CD4-positive, alpha-beta T cell (primary cell): ENCODE data around the gene MITF. TPM values are rescaled to one million over a fixed set of nuclear protein-coding genes. Genes with fewer than 3 reads are reported as not detected.

Experiments
- ATAC-seq: fragments of 200-7000 bp; cut with Tn5 transposase; one replicate; pipeline ENCODE4 v1.10.0; 2022; ENCODE audit warnings: mild to moderate bottlenecking; ENCODE audit not compliant: poor library complexity
- CTCF ChIA-PET: fragments of 350-600 bp; sonication (Branson Sonifier 250); formaldehyde crosslinking; loops from one replicate; lab custom pipeline; 2021; ENCODE audit warnings: antibody characterized with exemption, inconsistent platforms; lab: Charles Lee
- POLR2A ChIA-PET: fragments of 350-600 bp; sonication (Branson Sonifier 250); formaldehyde crosslinking; loops from one replicate; lab custom pipeline; 2021; ENCODE audit warnings: antibody characterized with exemption, inconsistent platforms; lab: Charles Lee
- DNase-seq, 14 experiments: peaks; one replicate each; pipeline ENCODE4 v3.0.0-alpha.2; 2013 to 2020; ENCODE audit warnings: mixed read lengths in 2 of 14
- H3K27ac ChIP-seq, 2 donors: one replicate each; pipeline versions ENCODE4 v1.5.1 to v1.7.0; 2013; ENCODE audit warnings: low read length in 2 of 2, low read depth in 1 of 2, mild to moderate bottlenecking in 1 of 2
- H3K27me3 ChIP-seq, 2 experiments: 1 replicate in 1 of 2; 2 replicates in 1 of 2; pipeline versions ENCODE4 v1.6.1 to v1.7.0; 2013; ENCODE audit warnings: low read length in 2 of 2, control low read depth in 1 of 2, mild to moderate bottlenecking in 1 of 2, moderate library complexity in 1 of 2; ENCODE audit not compliant: insufficient read depth in 2 of 2, control insufficient read depth in 1 of 2
- H3K36me3 ChIP-seq: one replicate; pipeline ENCODE4 v1.6.1; 2013; ENCODE audit warnings: low read length, control low read depth; ENCODE audit not compliant: insufficient read depth
- H3K4me1 ChIP-seq: one replicate; pipeline ENCODE4 v1.6.1; 2013; ENCODE audit warnings: low read length, control low read depth; ENCODE audit not compliant: insufficient read depth
- H3K4me3 ChIP-seq: one replicate; pipeline ENCODE4 v1.5.1; 2013; ENCODE audit warnings: mild to moderate bottlenecking, low read length, moderate library complexity
- H3K9me3 ChIP-seq, 2 experiments: 1 replicate in 1 of 2; 2 replicates in 1 of 2; pipeline versions ENCODE4 v1.6.1 to v1.7.0; 2013; ENCODE audit warnings: low read length in 2 of 2, mild to moderate bottlenecking in 2 of 2, control low read depth in 1 of 2, moderate library complexity in 1 of 2; ENCODE audit not compliant: control insufficient read depth in 1 of 2, insufficient read depth in 1 of 2
- H3K27ac Mint-ChIP-seq: one replicate; pipeline ENCODE4 v1.8.0; 2020; ENCODE audit warnings: mixed read lengths
- H3K27me3 Mint-ChIP-seq: one replicate; pipeline ENCODE4 v1.8.0; 2021; ENCODE audit warnings: mixed read lengths
- H3K36me3 Mint-ChIP-seq: one replicate; pipeline ENCODE4 v1.8.0; 2021; ENCODE audit warnings: low read depth, mixed read lengths
- H3K4me1 Mint-ChIP-seq: one replicate; pipeline ENCODE4 v1.8.0; 2021; ENCODE audit warnings: low read depth, mixed read lengths
- H3K4me3 Mint-ChIP-seq: one replicate; pipeline ENCODE4 v1.8.0; 2020; ENCODE audit warnings: mild to moderate bottlenecking, mixed read lengths
- H3K9me3 Mint-ChIP-seq: one replicate; pipeline ENCODE4 v1.8.0; 2020; ENCODE audit warnings: mixed read lengths
- intact Hi-C, 2 experiments: fragments of 100-400 bp; cut with DNase I in 1 of 2; cut with micrococcal nuclease in 1 of 2; formaldehyde crosslinking; loops; one replicate each; pipeline versions ENCODE4 v1.15.1 to v1.9.0; 2023 to 2025; cut with DNase I, micrococcal nuclease
- total RNA-seq, 174 experiments: library from RNA in 2 of 174; stranded (reverse) in 2 of 174; gene quantifications; one replicate each; pipeline ENCODE4 v1.2.3 and lab custom pipeline; 2021 to 2026
- TF ChIP-seq, protein P1 (sequence below): fragments of 200-600 bp; IDR thresholded peaks from one replicate; pipeline ENCODE4 v1.8.0; 2022; ENCODE audit warnings: antibody characterized with exemption, mild to moderate bottlenecking

MITF gene
- total RNA-seq, 2 experiments from 2014 or later: not detected

DNA sequence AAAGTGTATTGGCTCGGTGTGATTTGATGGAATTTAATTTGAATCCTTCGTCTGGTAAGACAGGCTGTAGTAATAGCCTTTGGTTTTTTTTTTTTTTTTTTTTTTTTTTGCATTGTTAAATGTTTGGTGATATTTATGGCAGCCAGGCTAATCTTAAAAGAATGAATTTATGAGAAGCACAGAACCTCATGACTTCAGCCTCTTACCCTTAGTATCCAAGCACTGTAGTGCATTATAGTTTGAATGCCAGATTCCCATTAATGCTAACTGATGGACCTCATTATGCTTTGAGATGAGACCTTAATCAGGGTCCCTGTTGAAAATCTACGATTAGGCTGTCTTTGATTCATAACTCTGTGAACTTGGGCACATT, 149.7 kb downstream of the MITF start:
- Mint-ChIP-seq H3K9me3 (no peaks in the 10 kb centered on the region), H3K27ac (no peak overlapping the region), H3K4me3 (no peak overlapping the region), H3K4me1 (no peaks in the 10 kb centered on the region), H3K36me3 (no peaks in the 10 kb centered on the region), H3K27me3 (peaks cover 3% of the 10 kb centered on the region)
- no peak for DNase-seq
- TF ChIP-seq, protein P1, sequence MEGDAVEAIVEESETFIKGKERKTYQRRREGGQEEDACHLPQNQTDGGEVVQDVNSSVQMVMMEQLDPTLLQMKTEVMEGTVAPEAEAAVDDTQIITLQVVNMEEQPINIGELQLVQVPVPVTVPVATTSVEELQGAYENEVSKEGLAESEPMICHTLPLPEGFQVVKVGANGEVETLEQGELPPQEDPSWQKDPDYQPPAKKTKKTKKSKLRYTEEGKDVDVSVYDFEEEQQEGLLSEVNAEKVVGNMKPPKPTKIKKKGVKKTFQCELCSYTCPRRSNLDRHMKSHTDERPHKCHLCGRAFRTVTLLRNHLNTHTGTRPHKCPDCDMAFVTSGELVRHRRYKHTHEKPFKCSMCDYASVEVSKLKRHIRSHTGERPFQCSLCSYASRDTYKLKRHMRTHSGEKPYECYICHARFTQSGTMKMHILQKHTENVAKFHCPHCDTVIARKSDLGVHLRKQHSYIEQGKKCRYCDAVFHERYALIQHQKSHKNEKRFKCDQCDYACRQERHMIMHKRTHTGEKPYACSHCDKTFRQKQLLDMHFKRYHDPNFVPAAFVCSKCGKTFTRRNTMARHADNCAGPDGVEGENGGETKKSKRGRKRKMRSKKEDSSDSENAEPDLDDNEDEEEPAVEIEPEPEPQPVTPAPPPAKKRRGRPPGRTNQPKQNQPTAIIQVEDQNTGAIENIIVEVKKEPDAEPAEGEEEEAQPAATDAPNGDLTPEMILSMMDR: no peak
- no peak for ATAC-seq
- Histone ChIP-seq H3K4me3 (no peak overlapping the region), H3K36me3 (no peaks in the 10 kb centered on the region), H3K27ac (no peak overlapping the region), H3K9me3 (no peaks in the 10 kb centered on the region), H3K4me1 (no peaks in the 10 kb centered on the region), H3K27me3 (no peaks in the 10 kb centered on the region)
- ChIA-PET CTCF (no interaction called here), POLR2A (no interaction called here)
- intact Hi-C loops: no loop called here

DNA sequence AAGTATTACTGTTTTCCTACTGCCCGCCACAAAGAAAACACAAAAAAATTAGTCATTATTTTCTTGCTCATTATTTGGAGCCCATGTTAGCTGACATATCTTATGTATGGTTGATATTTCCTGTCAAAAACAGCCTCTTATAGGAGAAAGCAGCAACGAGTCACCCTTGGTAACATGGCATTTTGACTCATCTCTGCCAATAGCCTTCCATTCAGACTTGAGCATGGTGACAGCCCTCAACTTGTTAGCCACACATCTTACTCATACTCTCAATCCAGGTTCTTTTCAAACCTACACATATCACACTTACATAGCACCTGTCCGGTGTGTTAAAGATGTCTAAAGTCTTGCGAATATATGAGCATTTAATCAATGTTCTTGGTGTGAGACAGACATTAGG, 150.8 kb downstream of the MITF start:
- DNase-seq (no peak), ATAC-seq (no peak)
- no peaks in the 10 kb centered on the region for H3K27me3 ChIP-seq
- CTCF ChIA-PET: no interaction called here
- TF ChIP-seq, protein P1: no peak
- no peak overlapping the region for H3K4me3 ChIP-seq
- H3K4me1 Mint-ChIP-seq: no peaks in the 10 kb centered on the region
- H3K9me3 Mint-ChIP-seq: no peaks in the 10 kb centered on the region
- intact Hi-C loops: no loop called here
- no peak overlapping the region for H3K27ac Mint-ChIP-seq
- H3K36me3 ChIP-seq: no peaks in the 10 kb centered on the region
- no peaks in the 10 kb centered on the region for H3K36me3 Mint-ChIP-seq
- POLR2A ChIA-PET: no interaction called here
- H3K27me3 Mint-ChIP-seq: peaks cover 3% of the 10 kb centered on the region
- no peak overlapping the region for H3K27ac ChIP-seq
- H3K9me3 ChIP-seq: no peaks in the 10 kb centered on the region
- no peaks in the 10 kb centered on the region for H3K4me1 ChIP-seq
- H3K4me3 Mint-ChIP-seq: no peak overlapping the region

DNA sequence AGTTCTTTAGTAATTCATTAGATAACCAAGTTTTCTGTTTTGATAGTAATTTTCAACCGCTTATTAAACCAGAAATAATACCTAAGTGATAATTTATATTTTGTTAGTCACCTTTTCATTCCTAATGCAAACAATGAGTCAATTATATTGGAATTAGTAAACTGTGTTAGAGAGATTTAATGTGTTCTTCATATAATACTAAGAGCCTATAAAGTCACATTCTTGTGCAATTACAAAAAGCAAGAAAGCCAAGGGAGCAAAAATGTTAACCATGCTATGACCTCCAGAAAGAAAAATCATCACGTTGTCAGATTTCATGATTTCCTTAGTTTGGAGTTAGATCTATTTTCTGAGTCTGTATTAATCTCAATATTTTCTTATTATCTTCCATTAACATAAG, 151.4 kb downstream of the MITF start:
- no peak for ATAC-seq
- DNase-seq: no peak
- H3K27ac Mint-ChIP-seq: no peak overlapping the region
- Histone ChIP-seq H3K36me3 (no peaks in the 10 kb centered on the region), H3K4me1 (no peaks in the 10 kb centered on the region), H3K4me3 (no peak overlapping the region), H3K27me3 (no peaks in the 10 kb centered on the region), H3K9me3 (no peaks in the 10 kb centered on the region), H3K27ac (no peak overlapping the region)
- H3K4me1 Mint-ChIP-seq: no peaks in the 10 kb centered on the region
- intact Hi-C loops: no loop called here
- ChIA-PET POLR2A (no interaction called here), CTCF (no interaction called here)
- TF ChIP-seq, protein P1: no peak
- peaks cover 3% of the 10 kb centered on the region for H3K27me3 Mint-ChIP-seq
- H3K36me3 Mint-ChIP-seq: no peaks in the 10 kb centered on the region
- no peaks in the 10 kb centered on the region for H3K9me3 Mint-ChIP-seq
- no peak overlapping the region for H3K4me3 Mint-ChIP-seq
